Measurements from ENCODE around the gene CFAP161.

The CFAP161 gene

DNA sequence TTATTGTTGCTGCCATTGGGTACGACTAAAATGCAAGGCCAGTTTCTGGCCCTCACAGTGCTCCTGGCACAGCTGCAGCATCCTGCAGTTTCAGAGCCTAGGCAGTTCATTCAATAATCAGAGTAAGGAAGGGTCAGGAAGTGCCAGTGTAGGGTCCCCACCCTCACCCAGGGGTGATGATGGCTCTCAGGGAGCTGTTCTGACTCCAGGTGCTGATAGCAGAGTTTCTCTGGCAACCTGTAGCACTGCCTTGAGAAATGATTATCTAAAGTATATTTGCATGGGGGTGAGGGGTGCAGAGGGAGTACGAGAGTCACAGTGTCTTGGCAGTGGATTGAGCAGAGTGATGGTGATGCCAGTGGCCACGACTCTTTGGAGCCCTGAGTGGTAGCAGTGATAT, 47.1 kb downstream of the CFAP161 start:
- DNase-seq = no peak
- intact Hi-C loops (cut with DNase I) = no loop called here

DNA sequence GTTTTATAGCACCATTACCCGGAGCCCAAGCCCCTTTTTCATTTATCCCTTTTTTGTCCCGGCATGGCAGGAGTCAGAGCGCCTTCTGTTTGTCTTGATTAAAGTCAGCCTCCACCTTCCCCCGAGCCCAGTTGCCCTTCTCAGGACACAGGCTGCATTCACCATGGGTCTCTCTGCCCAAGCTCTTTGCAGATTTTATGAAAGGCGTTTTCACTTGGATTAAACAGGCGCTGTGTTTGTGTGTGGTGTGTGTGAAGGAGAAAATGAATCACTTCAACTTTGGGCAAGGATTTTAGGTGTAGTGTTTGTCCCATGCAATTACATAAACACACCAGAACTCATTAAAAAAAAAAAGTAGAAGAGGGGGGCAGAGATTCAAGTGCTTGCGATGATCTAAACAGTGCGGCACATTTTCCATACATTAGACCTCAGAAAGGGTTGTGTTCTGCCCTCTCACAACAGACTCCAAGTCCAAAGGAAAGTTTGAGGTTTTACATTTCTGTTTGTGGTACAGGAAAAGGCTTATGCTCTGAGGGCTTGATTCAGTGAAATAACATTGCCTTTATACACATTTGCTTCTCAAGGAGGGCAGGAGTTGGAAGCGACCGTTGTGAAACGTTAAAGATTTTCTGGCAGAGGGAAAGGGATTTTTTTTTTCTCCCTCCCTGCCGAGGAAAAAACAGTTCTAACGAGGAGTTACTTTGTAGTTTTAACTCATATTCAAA, 48.1 kb downstream of the CFAP161 start:
- intact Hi-C loops (cut with DNase I) = no loop called here
- DNase-seq = peak in 2 of 10 donors; percentile 21 to 75

DNA sequence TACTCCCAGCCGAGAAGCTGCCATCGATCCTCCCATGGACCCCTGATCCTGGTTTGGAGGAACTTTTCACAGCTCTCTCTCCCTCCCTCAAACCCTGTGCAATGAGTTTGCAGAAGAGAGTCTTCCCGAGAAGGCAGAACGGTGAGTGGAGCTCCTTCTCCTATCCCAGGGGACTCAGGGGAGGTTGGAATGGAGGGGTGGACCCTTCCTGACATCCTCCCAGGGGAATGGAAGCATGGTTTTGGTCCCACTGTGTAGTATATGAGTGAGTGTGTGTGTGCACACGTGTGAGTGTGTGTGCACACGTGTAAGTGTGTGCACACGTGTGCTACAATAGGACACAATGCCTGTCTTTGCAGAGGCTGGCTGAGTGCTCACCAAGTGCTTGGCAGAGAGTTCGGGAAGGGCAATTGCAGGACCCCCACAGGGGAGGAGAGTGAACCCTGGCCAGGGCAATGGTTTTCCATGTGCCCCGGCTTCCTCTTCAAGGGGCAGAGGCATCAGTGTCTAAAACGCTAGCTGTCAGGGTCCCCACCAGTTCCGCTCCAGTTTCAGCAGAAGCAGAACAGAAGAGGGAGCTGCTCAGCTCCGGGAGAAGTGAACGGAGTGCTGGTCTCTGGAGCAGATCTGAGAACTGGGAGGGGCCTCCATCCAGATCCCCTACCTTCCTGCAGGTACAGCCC, 48.8 kb downstream of the CFAP161 start:
- intact Hi-C loops (cut with DNase I) = no loop called here
- peak in 1 of 10 donors; percentile 56 for DNase-seq

DNA sequence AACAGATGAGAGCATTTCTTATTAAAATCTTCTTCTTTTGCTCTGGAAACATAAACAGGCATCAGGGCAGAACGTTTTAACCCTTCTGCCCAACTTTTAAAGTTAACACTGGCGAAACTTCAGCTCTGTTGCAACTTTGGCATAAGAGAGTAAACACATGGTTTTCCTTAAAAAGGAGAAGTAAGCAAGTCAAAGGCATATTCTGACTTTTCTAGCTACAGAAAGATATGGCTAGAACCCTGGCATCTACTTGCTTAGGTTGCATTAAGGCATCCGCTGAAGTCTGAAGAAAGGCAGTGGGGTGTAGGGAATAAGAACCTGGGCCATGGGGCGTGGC, 49.3 kb downstream of the CFAP161 start:
- DNase-seq = no peak
- intact Hi-C loops (cut with DNase I) = no loop called here

DNA sequence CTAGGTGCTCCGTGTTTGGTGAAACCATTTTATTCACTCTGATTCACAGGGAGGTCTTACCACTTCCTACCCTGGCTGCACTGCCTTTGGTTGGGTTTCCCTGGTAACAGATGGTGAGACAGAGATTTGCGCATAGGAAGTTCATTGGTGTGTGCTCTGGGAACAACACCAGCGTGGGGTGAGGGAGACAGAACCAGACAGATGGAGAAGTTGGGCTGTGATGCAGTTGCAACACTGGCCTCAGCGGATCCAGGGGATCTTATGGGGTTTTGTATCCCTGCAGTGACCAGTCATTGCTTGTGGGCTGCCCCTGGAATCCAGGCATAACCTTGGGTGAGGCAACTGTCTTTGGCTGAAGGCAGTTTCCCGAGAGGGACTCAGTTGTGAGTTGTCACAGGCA, 50.1 kb downstream of the CFAP161 start:
- intact Hi-C loops (cut with DNase I) = no loop called here

DNA sequence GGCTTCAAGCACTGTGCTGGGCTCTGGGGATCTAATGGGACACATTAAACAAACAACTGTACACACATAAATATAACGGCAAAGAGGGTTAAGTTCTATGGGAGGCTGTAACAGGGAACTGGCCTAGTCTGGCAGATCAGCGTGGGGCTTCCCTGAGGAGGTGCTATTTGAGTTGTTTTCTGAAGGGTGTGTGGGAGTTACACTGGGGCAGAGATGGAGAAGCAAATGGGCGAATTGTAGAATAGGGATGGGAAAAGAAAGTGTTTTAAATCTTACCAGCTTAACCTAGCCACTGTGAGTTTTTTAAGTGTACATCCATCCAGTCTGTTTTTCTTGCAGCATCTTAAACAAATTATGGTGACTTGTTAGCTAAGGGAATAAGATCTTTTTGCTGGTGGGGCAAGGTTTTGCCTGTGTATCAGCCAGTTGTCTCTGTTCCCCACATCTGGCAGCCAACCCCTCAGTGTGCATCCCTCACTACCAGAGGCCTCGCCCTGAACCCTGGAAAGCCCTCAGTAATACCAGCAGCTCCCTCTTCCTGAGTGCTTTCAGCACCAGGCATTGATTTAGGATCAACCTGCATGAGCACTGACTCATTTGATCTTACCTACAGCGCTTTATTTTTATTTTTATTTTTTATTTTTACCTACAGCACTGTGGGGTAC, 51.7 kb downstream of the CFAP161 start:
- peak in 1 of 10 donors; percentile 55 for DNase-seq

More for the DNA sequence above, 50.1 kb downstream of the CFAP161 start:
- DNase-seq = peak in 1 of 10 donors; percentile 70

DNA sequence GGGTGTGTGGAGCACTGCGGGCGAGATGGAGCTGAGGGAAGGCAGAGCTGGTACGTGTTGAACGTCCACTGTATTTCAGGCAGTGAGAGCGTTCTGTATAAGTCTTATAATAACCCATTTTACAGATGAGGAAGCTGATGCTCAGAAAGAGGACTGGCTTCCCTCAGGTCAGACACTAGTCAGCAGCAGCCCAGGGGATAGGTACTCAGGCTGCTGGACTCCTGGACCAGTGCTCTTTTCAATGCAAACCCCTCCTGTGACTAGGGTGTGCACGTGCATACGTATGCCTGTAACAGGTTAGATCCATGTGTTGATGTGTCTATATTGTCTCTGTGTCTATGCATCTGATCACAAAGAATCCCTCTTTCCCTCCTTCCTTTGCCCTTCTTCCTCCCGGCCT, 54.3 kb downstream of the CFAP161 start:
- intact Hi-C loops (cut with DNase I) = no loop called here
- DNase-seq = no peak

More for the DNA sequence above, 51.7 kb downstream of the CFAP161 start:
- intact Hi-C loops (cut with DNase I) = no loop called here

DNA sequence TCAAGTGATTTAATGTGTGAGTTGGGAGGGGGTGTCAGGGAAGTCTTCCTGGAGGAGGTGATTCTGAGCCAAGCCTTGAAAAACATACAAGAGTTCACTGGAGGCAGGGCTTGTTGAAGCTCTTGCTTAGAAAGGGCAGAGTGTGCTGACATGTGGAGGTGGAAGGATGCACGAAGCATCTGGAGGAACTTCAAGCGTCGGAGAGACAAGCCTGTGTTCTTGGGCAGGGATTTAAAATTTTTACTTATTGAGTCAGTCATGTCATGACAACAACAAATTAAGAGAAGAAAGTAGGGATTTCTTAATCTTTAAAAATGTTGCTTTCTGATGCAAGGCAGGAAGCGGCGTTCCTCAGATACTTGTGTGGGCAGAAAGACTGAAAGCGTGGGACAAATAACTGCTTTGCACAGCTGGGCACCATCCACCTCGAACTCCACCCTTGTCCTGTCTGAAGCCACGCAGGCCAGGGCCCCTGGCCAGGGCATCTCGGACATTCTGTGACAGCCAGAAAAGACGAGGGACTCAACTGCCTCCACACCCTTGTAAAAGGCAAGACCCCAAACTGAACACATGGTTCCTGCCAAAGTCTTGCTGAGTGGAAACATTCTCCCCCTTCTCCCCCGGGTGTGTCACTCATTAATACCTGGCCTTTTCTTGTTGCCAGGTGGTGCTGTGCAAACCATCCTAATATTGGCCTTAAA, 55.7 kb downstream of the CFAP161 start:
- intact Hi-C loops (cut with DNase I) = no loop called here
- no peak for DNase-seq

DNA sequence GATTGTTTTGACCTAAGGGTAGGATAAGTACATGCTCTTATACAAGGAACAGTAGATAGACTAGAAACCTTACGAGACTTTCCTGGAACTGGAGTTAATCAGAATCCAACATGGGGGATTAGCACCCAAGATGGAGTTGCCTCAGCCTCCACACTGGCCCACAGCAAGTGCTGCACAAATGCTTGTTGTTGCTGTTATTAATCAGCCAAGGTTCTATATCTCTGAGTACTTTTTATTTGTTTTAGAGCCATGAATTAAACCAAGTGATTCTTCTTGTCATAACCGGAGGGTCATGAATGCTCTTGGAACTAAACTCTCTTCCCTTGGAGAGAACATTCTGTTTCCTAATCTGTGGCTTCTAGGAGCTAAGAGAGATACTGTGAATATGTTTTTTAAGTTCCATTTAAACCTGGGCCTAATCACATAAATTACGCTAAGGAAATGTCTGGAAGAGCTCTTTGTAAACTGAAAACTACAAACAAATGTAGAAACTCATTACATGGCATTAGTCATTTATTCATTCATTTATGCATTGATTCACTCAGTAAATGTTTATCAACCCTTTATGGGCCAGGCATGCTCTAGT, 56.9 kb downstream of the CFAP161 start:
- no peak for DNase-seq
- intact Hi-C loops (cut with DNase I) = no loop called here

DNA sequence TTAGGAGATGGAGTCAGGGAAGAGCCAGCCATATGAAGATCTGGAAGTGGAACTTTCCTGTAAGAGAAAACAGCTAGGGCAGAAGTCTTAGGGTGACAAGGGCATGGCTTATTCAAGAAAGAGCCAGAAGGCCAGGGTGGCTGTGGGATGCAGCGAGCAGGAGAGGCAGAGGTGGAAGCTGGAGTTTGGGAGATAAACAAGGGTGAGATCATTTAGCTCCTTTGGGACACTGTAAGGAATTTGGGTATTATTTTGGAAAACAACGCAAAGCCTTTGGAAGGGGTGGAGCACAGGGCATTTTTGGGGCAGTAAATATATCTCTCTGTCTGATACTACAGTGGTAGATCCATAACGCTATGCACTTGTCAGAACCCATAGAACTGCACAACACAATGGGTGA, 57.6 kb downstream of the CFAP161 start:
- intact Hi-C loops (cut with DNase I) = no loop called here
- DNase-seq = no peak

DNA sequence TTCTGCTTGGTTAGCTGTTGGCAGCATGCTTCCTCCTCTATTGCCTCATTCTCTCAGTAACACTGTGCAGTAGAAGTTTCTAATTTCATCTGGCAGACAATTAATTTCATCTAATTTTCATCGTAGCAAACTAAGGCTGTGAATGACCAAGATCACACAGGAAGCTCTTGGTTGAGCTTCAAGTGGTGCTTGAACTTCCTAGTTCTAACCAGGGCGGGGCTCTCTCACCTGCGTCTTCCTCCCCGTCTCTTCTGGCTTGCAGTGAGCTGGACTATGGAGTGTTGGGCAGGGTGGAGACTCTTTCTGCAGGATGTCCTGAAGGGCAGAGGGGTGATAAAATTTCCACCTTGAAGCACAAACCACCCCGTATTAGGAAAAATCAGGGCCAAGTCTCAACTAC, 60.7 kb downstream of the CFAP161 start:
- DNase-seq = no peak
- intact Hi-C loops (cut with DNase I) = no loop called here

DNA sequence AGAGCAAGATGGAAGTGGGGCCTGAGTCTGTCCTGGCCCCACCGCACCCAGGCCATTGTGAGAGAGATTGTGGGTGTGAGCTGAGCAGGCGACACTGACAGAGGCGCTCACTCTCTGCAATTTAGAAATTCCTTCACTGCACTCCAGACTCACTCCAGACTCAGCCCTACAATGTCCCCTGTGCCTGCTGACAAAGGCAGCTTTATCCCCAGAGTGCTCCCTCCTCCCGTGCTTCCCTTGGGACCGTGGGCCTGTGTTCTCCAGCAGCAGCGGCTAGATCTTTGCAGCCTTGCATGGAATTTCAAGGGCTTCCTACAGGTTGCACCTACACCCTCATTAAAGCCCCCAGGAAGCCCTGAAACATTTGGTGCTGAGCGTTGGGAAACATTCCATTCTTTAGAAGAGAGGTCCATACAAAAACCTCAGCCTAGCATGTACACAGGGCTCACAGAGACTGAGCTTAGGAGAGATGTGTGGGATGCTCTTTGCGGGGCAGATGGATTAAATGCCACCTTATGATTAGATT, 61.3 kb downstream of the CFAP161 start:
- intact Hi-C loops (cut with DNase I) = no loop called here
- peak in 2 of 10 donors; percentile 28 to 46 for DNase-seq

DNA sequence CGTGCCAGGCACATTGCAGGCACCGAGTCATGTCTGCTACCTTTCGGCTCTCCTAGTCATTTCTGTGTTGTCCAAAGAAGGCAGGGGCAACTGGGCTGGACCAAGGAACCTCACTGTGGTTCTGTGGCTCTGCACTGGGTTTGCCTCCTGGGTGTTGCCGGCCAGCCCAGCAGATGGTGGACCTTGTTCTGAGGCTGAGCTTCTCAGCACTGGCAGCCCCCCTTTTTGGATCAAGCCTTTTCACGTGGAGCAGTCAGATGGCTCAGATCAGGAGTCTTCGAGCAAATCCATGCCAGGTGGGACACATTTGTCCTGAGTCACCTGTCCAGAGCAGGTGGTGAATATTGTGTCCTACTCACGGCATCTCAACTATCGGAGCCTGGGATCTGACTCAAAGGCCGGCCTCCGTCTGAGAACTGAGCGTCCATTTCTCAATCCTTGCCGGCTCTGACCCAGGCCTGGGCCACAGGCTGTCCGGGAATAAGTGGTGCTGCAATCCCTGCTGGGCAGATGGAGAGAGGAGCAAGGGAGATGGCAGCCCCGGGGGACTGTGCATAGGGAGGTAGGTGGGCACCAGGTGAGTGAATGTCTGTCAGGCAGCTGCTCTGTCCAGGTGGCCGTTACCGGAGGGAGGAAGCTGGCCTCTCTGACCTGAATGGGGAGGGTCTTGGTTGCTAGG, 62.6 kb downstream of the CFAP161 start, which contains the start of gene IL16:
Gene IL16, plus strand, starts transcription at position 304 of the 679 bp plus-strand sequence. CDS start 28,521 bp downstream, outside the sequence.
- intact Hi-C loops (cut with DNase I) = no loop called here
- no peak for DNase-seq

DNA sequence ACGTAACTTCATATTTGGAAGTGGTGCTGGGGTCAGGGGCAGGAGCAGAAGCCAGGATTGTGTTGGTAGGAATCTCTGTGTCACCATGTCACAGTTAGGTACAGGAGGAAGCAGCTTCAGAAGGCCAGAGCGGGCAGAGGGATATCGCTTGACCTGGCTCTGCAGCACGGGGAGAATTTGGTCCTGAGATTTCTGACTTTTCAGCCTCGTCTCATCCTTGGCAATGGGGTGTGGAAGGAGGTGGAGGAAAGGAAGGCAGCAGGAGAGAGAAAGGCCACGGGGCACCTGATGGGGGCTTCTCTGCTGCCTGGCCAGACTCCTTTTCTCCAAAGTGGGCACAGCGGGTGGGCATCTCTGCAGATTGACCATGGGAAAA, 63.2 kb downstream of the CFAP161 start:
- intact Hi-C loops (cut with DNase I) = no loop called here
- no peak for DNase-seq

DNA sequence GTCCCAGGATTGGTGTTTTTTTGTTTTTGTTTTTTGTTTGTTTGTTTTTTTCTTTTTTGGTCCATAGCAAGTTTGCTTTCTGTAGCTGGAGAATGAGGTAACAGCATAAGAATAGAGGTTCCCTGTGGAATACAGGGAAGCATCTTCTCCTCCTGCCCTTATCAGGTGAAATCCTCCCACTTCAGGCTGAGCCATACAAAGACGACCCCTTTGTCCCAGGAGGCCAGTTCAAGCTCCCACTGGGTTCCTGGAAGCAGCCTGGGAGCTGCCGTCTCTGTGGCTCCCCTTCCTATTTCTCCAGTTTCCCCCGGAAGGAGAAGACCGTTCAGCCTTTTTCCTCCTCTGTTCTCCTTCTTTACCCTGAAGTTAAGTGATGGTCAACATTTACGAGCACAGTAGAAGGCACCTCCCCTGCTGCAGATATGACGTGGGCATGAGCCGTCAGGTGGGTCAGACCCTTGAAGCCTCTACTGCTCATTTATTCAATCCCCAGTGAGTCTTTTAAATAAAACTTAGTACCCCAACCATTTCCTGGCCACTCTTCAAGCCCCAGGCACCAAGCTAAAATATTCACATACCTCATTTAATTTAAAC, 63.7 kb downstream of the CFAP161 start:
- DNase-seq = no peak
- intact Hi-C loops (cut with DNase I) = no loop called here
